Measurements from ENCODE around the gene SPAG16. TPM values are rescaled to one million over a fixed set of nuclear protein-coding genes. Genes with fewer than 3 reads are reported as not detected.
"Not testable (repeated sequence)": the region's sequence is repeated elsewhere in the genome, so short reads cannot be mapped to it uniquely, and the experiment has no call there.

The SPAG16 gene
- total RNA-seq, 1 donor from 2014 or later: 7.6 TPM

- Histone ChIP-seq H3K4me3 (no peak overlapping the region), H3K27ac (no peak overlapping the region), H3K36me3 (no peaks in the 10 kb centered on the region), H3K9me3 (peaks cover 0 to under 1% of the 10 kb centered on the region in 2 donors), H3K27me3 (no peaks in the 10 kb centered on the region), H3K4me1 (no peaks in the 10 kb centered on the region)
- DNase-seq (ENCODE audit: low spot score in 2 of 2): no peak
- TF ChIP-seq, protein P1, sequence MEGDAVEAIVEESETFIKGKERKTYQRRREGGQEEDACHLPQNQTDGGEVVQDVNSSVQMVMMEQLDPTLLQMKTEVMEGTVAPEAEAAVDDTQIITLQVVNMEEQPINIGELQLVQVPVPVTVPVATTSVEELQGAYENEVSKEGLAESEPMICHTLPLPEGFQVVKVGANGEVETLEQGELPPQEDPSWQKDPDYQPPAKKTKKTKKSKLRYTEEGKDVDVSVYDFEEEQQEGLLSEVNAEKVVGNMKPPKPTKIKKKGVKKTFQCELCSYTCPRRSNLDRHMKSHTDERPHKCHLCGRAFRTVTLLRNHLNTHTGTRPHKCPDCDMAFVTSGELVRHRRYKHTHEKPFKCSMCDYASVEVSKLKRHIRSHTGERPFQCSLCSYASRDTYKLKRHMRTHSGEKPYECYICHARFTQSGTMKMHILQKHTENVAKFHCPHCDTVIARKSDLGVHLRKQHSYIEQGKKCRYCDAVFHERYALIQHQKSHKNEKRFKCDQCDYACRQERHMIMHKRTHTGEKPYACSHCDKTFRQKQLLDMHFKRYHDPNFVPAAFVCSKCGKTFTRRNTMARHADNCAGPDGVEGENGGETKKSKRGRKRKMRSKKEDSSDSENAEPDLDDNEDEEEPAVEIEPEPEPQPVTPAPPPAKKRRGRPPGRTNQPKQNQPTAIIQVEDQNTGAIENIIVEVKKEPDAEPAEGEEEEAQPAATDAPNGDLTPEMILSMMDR (IDR thresholded peaks at IDR 0.05): no peak
- intact Hi-C loops (cut with DNase I): no loop called here
These were observed 12.3 kb upstream of the SPAG16 start for GRCh38 chr2:213271947-213272346.

GRCh38 chr2:213274143-213274542 lies 10.1 kb upstream of the SPAG16 start:
- DNase-seq (ENCODE audit: low spot score in 2 of 2): no peak
- intact Hi-C loops (cut with DNase I): no loop called here
- Histone ChIP-seq H3K9me3 (peaks cover 0 to 6% of the 10 kb centered on the region in 2 donors), H3K27ac (no peak overlapping the region), H3K36me3 (no peaks in the 10 kb centered on the region), H3K4me1 (no peaks in the 10 kb centered on the region), H3K27me3 (no peaks in the 10 kb centered on the region), H3K4me3 (no peak overlapping the region)
- TF ChIP-seq, protein P1 (IDR thresholded peaks at IDR 0.05): no peak

DNA sequence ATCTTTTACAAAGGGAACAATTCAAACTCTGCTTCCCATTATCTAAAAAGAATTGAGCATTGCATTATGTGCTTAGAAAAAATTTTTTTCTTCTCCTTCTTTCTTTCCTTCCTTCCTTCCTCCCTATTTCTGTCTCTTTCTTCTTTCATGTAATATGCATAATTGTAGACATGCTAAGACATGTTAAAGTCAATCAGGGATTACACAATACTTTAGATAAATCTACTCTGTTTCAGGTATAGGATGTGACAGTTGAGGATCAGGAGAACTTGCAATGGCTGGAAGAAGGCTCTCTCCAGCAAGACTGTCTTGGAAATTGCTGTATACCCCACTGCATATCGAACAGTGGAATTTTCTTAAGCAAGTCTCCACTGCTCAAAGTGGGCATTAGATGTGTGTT lies 9.0 kb upstream of the SPAG16 start:
- no peak for DNase-seq (ENCODE audit: low spot score in 2 of 2)
- Histone ChIP-seq H3K9me3 (peaks cover 0 to 6% of the 10 kb centered on the region in 2 donors), H3K27ac (no peak overlapping the region), H3K27me3 (no peaks in the 10 kb centered on the region), H3K4me1 (no peaks in the 10 kb centered on the region), H3K4me3 (no peak overlapping the region), H3K36me3 (no peaks in the 10 kb centered on the region)
- TF ChIP-seq, protein P1 (IDR thresholded peaks at IDR 0.05): no peak
- intact Hi-C loops (cut with DNase I): no loop called here

- H3K27ac ChIP-seq; H3K4me3 ChIP-seq; H3K36me3 ChIP-seq; intact Hi-C loops (cut with DNase I); H3K4me1 ChIP-seq; DNase-seq (ENCODE audit: low spot score in 2 of 2); H3K27me3 ChIP-seq; H3K9me3 ChIP-seq: not testable (repeated sequence)
These were observed 7.1 kb upstream of the SPAG16 start for GRCh38 chr2:213277134-213277533.

DNA sequence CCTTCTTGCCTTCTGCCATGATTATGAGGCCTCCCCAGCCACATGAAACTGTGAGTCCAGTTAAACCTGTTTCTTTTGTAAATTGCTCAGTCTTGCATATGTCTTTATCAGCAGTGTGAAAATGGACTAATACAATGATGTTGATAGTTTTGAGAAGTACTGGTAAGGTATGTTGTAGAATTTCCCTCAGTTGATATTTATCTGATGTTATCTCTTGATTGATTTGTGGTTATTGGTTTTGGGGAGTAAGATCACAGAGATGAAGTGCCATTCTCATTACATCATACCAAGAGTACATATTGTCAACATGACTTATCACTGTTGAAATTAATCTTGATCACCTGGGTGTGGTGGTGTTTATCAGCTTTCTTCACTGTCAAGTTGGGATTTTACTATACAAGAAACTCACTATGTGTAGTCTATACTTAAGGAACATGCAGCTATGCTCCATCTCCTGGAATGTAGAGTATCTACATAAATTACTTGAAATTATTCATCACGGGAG lies 5.1 kb upstream of the SPAG16 start:
- Histone ChIP-seq H3K4me3 (no peak overlapping the region), H3K27ac (no peak overlapping the region), H3K27me3 (no peaks in the 10 kb centered on the region), H3K4me1 (peaks cover 0 to 5% of the 10 kb centered on the region in 2 donors), H3K9me3 (peaks cover 0 to 6% of the 10 kb centered on the region in 2 donors), H3K36me3 (no peaks in the 10 kb centered on the region)
- intact Hi-C loops (cut with DNase I): no loop called here
- TF ChIP-seq, protein P1 (IDR thresholded peaks at IDR 0.05): no peak
- DNase-seq (ENCODE audit: low spot score in 2 of 2): no peak

DNA sequence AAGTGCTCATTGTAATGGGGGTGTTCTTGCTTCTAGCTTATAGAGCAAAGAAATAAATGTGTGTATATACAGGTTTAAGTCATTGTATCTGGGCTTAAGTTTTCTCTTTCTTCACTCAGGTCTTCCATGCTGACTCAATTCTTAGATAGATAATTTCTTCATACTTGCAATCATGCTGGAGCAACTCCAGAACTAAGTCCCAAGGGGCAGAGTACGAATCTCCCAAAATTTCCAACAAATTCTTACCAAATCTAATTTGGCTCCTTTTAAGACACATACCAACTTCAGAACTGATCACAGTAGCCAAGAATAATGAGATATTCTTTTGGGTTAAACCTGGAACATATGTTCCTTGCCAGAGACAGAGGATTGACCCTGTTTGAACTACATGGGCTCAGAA lies 4.3 kb upstream of the SPAG16 start:
- peaks cover 0 to 5% of the 10 kb centered on the region in 2 donors for H3K4me1 ChIP-seq
- H3K27me3 ChIP-seq: no peaks in the 10 kb centered on the region
- no peak for DNase-seq (ENCODE audit: low spot score in 2 of 2)
- H3K4me3 ChIP-seq: no peak overlapping the region
- peaks cover 0 to 6% of the 10 kb centered on the region in 2 donors for H3K9me3 ChIP-seq
- no peaks in the 10 kb centered on the region for H3K36me3 ChIP-seq
- intact Hi-C loops (cut with DNase I): no loop called here
- no peak overlapping the region for H3K27ac ChIP-seq
- TF ChIP-seq, protein P1 (IDR thresholded peaks at IDR 0.05): no peak
